Mesodermal cell (in vitro differentiated cells): ENCODE data around the gene EXO1.
A peak's percentile ranks its signal among the peaks of the same experiment; 100 is the strongest.

Experiments
- H3K27ac ChIP-seq: 2 replicates; pipeline ENCODE4 v1.7.0; 2013; ENCODE audit warnings: mild to moderate bottlenecking, low read depth, low read length, moderate library complexity; ENCODE audit not compliant: severe bottlenecking
- H3K36me3 ChIP-seq: 2 replicates; pipeline ENCODE4 v1.7.1; 2013; ENCODE audit warnings: mild to moderate bottlenecking, low read length, moderate library complexity; ENCODE audit not compliant: control insufficient read depth, insufficient read depth
- H3K4me1 ChIP-seq: one replicate; pipeline ENCODE4 v1.7.1; 2013; ENCODE audit warnings: mild to moderate bottlenecking, low read length; ENCODE audit not compliant: insufficient read depth, control insufficient read depth, poor library complexity, severe bottlenecking
- H3K4me3 ChIP-seq: 2 replicates; pipeline ENCODE4 v1.7.0; 2013; ENCODE audit warnings: low read length, control low read depth, mild to moderate bottlenecking; ENCODE audit not compliant: insufficient read depth, poor library complexity, severe bottlenecking; ENCODE audit errors: extremely low read depth
- H3K9me3 ChIP-seq: 2 replicates; pipeline ENCODE4 v1.7.1; 2013; ENCODE audit warnings: mild to moderate bottlenecking, low read length, moderate library complexity; ENCODE audit not compliant: control insufficient read depth
- WGBS, 2 experiments: methylation state at CpG; one replicate each; pipeline ENCODE4 v1.1.5; 2013; ENCODE audit warnings: missing lambda C conversion rate in 2 of 2; ENCODE audit not compliant: insufficient coverage in 2 of 2; 5-methylcytosine and 5-hydroxymethylcytosine counted together

Gene EXO1

DNA sequence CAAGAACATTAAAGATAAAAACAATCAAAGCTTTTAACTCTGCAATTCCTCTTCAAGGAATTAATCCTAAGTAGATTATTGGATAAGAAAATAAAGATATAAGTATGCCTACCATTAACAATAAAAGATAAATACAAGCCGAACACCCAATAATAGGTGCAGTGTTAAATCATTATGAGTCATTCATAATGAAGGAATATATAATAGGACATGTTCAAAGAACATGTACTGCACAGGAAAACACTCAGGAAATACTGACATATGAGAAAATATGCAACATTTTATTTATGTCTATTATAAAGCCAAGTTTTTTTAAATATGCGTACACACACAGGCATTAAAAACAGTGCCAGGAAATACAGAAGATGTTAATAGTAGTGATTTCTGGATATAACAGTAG lies 11.1 kb upstream of the EXO1 start:
- Histone ChIP-seq H3K4me3 (no peak overlapping the region), H3K9me3 (no peaks in the 10 kb centered on the region), H3K36me3 (no peaks in the 10 kb centered on the region), H3K27ac (no peak overlapping the region), H3K4me1 (no peaks in the 10 kb centered on the region)
- WGBS, 2 experiments = no CpG with 5 or more reads among the region's 2 CpGs

DNA sequence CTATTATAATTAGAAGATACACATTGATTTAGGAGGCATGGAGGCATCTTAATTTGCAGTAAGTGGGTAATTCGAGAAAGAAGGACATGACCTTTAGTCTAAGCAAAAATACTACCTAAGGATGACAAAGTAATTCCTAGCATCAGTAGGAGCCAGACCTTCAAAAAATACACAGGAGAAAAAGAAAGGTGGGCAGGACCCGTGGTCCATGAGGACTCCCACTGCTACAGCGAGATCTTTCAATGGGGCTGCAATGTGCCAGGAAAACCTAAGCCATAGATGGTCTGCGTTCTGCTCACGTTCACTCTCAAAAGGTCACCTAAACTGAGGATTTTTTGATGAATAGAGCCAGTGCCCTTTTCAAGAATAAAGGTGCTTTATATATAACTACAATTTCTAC lies 10.6 kb upstream of the EXO1 start:
- Histone ChIP-seq H3K27ac (no peak overlapping the region), H3K4me3 (no peak overlapping the region), H3K36me3 (no peaks in the 10 kb centered on the region), H3K4me1 (peaks cover 3% of the 10 kb centered on the region), H3K9me3 (no peaks in the 10 kb centered on the region)
- 84 to 100% methylated on average over 2 to 3 of the region's 5 CpGs for WGBS, 2 experiments

DNA sequence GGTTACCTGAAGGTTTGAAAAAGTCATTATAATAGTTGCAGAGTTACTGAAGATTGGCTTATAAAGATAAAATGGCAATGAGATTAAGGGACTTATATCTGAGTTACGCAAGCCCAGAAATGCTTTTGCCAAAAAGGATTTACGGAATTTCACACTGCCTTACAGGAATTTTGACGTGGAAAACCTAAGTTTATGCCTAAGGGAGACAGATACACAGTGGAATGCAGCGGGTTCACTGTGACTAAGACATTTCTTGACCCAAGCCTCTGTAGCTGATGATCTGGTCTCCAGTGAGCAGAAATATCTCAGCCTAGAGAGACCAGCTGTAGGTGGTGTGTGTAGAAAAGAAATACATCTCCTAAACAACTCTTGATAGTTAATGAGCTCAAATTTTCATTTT lies 10.1 kb upstream of the EXO1 start:
- no peaks in the 10 kb centered on the region for H3K9me3 ChIP-seq
- 72 to 82% methylated on average over 4 of the region's 4 CpGs for WGBS, 2 experiments
- no peak overlapping the region for H3K4me3 ChIP-seq
- no peaks in the 10 kb centered on the region for H3K36me3 ChIP-seq
- H3K27ac ChIP-seq = no peak overlapping the region
- H3K4me1 ChIP-seq = peaks cover 4% of the 10 kb centered on the region

GRCh38 chr1:241838897-241839296 lies 9.1 kb upstream of the EXO1 start:
- H3K4me3 ChIP-seq = no peak overlapping the region
- no peaks in the 10 kb centered on the region for H3K36me3 ChIP-seq
- 96 to 100% methylated on average over 1 to 3 of the region's 5 CpGs for WGBS, 2 experiments
- H3K27ac ChIP-seq = no peak overlapping the region
- H3K4me1 ChIP-seq = peaks cover 4% of the 10 kb centered on the region
- H3K9me3 ChIP-seq = no peaks in the 10 kb centered on the region

DNA sequence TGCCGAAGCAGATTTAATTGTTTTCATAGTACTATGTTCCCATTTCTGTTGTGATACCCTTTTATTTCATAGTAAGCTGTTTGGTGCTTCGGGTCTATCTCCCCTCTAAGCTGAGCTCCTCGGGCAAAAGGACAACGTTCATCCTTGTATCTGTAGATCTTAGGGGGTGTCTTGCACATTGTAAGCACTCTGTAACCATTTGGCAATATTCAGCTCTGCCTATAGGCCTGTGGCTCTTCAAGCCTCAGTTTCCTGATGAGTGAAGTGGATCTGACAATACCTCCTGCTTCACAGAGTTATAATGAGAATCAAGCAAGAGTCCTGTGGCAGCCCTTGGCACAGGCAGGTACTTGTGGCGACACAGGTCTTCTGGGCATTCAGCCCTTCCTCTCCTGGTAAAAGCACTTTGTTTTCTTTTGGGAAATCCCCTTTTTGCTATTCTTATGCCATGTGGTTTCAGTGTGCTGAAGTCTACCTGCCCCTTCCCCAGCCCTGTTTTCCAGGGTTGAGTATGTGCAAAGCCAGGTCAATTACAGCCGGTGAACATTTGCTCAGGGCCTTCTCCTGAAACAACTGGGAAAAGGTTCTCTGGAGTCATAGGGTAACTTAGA lies 8.5 kb upstream of the EXO1 start:
- Histone ChIP-seq H3K36me3 (no peaks in the 10 kb centered on the region), H3K27ac (no peak overlapping the region), H3K4me1 (peaks cover 4% of the 10 kb centered on the region), H3K9me3 (no peaks in the 10 kb centered on the region), H3K4me3 (no peak overlapping the region)
- 81 to 90% methylated on average over 2 to 5 of the region's 6 CpGs for WGBS, 2 experiments

DNA sequence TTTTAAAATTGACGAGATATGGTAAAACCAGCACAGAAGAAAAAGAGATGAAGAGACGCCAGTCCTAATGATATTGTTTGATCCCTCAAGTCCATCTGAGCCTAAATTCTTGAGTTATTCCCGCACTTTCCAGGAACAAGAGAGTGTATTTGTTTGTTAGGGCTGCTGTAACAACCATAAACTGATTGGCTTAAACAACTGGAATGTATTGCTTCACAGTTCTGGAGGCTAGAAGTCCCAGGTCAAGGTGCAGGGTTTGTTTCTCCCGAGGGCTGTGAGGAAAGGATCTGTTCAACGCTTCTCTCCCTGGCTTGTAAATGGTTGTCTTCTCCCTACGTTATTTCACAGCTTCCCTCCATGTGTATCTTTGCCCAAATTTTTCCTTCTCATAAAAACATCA lies 7.8 kb upstream of the EXO1 start:
- 88 to 95% methylated on average over 4 to 5 of the region's 6 CpGs for WGBS, 2 experiments
- Histone ChIP-seq H3K36me3 (no peaks in the 10 kb centered on the region), H3K4me1 (peaks cover 4% of the 10 kb centered on the region), H3K27ac (no peak overlapping the region), H3K9me3 (no peaks in the 10 kb centered on the region), H3K4me3 (no peak overlapping the region)

DNA sequence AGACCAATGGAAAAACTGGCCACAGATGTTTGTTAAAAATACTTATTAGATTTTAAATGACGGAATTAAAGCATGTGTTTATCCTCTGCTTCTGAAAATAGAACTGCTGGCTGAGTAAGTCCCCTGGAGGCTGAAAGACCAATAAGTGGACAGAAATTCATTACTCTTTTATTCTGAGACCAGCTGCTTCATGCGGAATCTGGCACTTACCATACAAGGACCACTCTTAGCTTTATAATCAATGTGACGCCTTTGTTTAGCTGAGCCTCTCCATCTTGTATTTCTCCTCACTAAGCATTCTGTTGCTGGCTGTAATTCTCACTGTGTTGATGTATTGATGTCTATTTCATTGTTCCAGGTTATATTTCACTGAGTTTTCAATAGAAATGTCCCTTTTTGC lies 6.3 kb upstream of the EXO1 start:
- WGBS, 2 experiments = 89 to 100% methylated on average over 2 of the region's 3 CpGs
- H3K36me3 ChIP-seq = no peaks in the 10 kb centered on the region
- H3K9me3 ChIP-seq = no peaks in the 10 kb centered on the region
- peaks cover 4% of the 10 kb centered on the region for H3K4me1 ChIP-seq
- H3K4me3 ChIP-seq = no peak overlapping the region
- H3K27ac ChIP-seq = no peak overlapping the region

- no CpG with 5 or more reads among the region's 2 CpGs for WGBS, 2 experiments
- no peaks in the 10 kb centered on the region for H3K36me3 ChIP-seq
- no peak overlapping the region for H3K27ac ChIP-seq
- H3K9me3 ChIP-seq = no peaks in the 10 kb centered on the region
- peaks cover 4% of the 10 kb centered on the region for H3K4me1 ChIP-seq
- H3K4me3 ChIP-seq = no peak overlapping the region
Observed at GRCh38 chr1:241842565-241842964, 5.4 kb upstream of the EXO1 start.

DNA sequence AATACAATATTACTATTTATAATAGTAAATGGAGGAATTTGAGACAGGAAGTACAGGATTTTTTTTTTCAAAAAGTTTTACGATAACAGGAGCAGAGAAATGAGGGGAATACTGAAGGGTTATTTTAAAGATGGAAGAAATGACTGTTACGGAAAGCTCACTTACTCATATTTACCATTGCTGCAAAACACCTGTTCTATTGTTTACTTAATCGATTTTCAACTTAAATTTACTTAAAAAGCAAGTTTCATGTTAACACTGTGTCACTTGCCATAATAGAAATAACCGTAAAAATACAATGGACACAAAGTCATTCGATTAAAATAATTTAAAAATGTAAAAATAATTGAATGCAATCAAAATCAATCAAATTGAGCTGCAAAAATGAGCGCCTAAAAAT lies 3.4 kb upstream of the EXO1 start:
- 100% methylated on average over 1 of the region's 6 CpGs; no CpG with 5 or more reads in 1 of the 2 experiments for WGBS, 2 experiments
- Histone ChIP-seq H3K36me3 (no peaks in the 10 kb centered on the region), H3K4me3 (no peak overlapping the region), H3K27ac (no peak overlapping the region), H3K4me1 (peaks cover 4% of the 10 kb centered on the region), H3K9me3 (no peaks in the 10 kb centered on the region)

DNA sequence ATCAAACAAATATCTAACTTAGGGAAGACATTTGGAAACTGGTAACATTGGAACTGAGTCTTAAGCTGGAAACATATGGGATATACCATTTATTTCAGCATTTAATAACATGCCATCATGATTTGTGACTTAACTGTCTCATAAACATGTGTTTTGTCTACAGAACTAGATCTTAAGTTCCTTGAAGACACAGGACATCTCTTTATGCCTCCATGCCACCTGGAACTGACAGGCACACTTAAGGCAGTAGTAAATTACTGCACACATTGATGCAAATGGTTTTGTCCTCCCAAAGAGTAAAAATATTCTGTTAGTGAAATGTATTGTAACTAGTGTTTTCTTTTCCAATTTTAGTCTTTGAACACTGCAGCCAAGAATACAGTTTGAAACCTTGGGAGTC lies 1.6 kb upstream of the EXO1 start:
- no peak overlapping the region for H3K27ac ChIP-seq
- H3K36me3 ChIP-seq = peaks cover 9% of the 10 kb centered on the region
- H3K4me1 ChIP-seq = peaks cover 4% of the 10 kb centered on the region
- no peak overlapping the region for H3K4me3 ChIP-seq
- H3K9me3 ChIP-seq = no peaks in the 10 kb centered on the region

GRCh38 chr1:241846862-241847539 lies 1.0 kb upstream of the EXO1 start:
- Histone ChIP-seq H3K9me3 (no peaks in the 10 kb centered on the region), H3K4me1 (peaks cover 4% of the 10 kb centered on the region), H3K36me3 (peaks cover 14% of the 10 kb centered on the region), H3K27ac (peak overlapping the region; percentile 90), H3K4me3 (peak overlapping the region; percentile 83)
- 86 to 100% methylated on average over 1 to 4 of the region's 4 CpGs for WGBS, 2 experiments
